ENCODE data around the gene ABLIM3. TPM values are rescaled to one million over a fixed set of nuclear protein-coding genes. Genes with fewer than 3 reads are reported as not detected.

Gene ABLIM3
- total and polyA plus RNA-seq, 2 experiments from 2014 or later = 7.3 to 7.8 TPM

- no peaks in the 10 kb centered on the region for H3K9me2 ChIP-seq (replicated peaks; ENCODE audit: insufficient read depth)
- H3K79me2 ChIP-seq = no peaks in the 10 kb centered on the region
- H3K36me3 ChIP-seq (replicated peaks; ENCODE audit: insufficient read depth, low read depth) = no peaks in the 10 kb centered on the region
- TF ChIP-seq EZH2phosphoT487 (IDR thresholded peaks at IDR 0.05; ENCODE audit: low read depth, severe bottlenecking, unreplicated experiment) (no peak), CTCF (IDR thresholded peaks at IDR 0.05; ENCODE audit: poor library complexity) (no peak), EZH2 (IDR thresholded peaks at IDR 0.05; ENCODE audit: borderline replicate concordance) (no peak)
- no peak overlapping the region for H3K27ac ChIP-seq
- no peaks in the 10 kb centered on the region for H4K20me1 ChIP-seq (ENCODE audit: insufficient read depth, poor library complexity, severe bottlenecking)
- H3K4me2 ChIP-seq = no peak overlapping the region
- H3K4me1 ChIP-seq (ENCODE audit: insufficient read depth) = no peaks in the 10 kb centered on the region
- no peak overlapping the region for H3K4me3 ChIP-seq
- DNase-seq (ENCODE audit: low spot score) = no peak
- H3K9me3 ChIP-seq (ENCODE audit: low read depth) = no peaks in the 10 kb centered on the region
- H2AFZ ChIP-seq = no peak overlapping the region
- H3K27me3 ChIP-seq = no peaks in the 10 kb centered on the region
Observed at GRCh38 chr5:149099920-149100319, 41.4 kb upstream of the ABLIM3 start.

- TF ChIP-seq CTCF (IDR thresholded peaks at IDR 0.05; ENCODE audit: poor library complexity) = no peak
- TF ChIP-seq EZH2phosphoT487 (IDR thresholded peaks at IDR 0.05; ENCODE audit: low read depth, severe bottlenecking, unreplicated experiment) = no peak
- TF ChIP-seq EZH2 (IDR thresholded peaks at IDR 0.05; ENCODE audit: borderline replicate concordance) = no peak
- no peaks in the 10 kb centered on the region for H3K9me2 ChIP-seq (replicated peaks; ENCODE audit: insufficient read depth)
- no peaks in the 10 kb centered on the region for H3K36me3 ChIP-seq (replicated peaks; ENCODE audit: insufficient read depth, low read depth)
- no peak overlapping the region for H3K4me2 ChIP-seq
- H4K20me1 ChIP-seq (ENCODE audit: insufficient read depth, poor library complexity, severe bottlenecking) = no peaks in the 10 kb centered on the region
- H3K4me3 ChIP-seq = no peak overlapping the region
- H3K79me2 ChIP-seq = no peaks in the 10 kb centered on the region
- no peaks in the 10 kb centered on the region for H3K9me3 ChIP-seq (ENCODE audit: low read depth)
- no peaks in the 10 kb centered on the region for H3K4me1 ChIP-seq (ENCODE audit: insufficient read depth)
- H2AFZ ChIP-seq = no peak overlapping the region
- no peak overlapping the region for H3K27ac ChIP-seq
- no peak for DNase-seq (ENCODE audit: low spot score)
- H3K27me3 ChIP-seq = no peaks in the 10 kb centered on the region
Observed at GRCh38 chr5:149100331-149100730, 41.0 kb upstream of the ABLIM3 start.

GRCh38 chr5:149108651-149109280, 32.5 kb upstream of the ABLIM3 start:
- H3K36me3 ChIP-seq (replicated peaks; ENCODE audit: insufficient read depth, low read depth) = no peaks in the 10 kb centered on the region
- 91% methylated on average over 2 of the region's 2 CpGs for WGBS (ENCODE audit: low lambda C conversion rate, missing lambda C conversion rate)
- H3K4me2 ChIP-seq = no peak overlapping the region
- no peak overlapping the region for H3K4me3 ChIP-seq
- TF ChIP-seq CTCF (IDR thresholded peaks at IDR 0.05; ENCODE audit: poor library complexity) = no peak
- TF ChIP-seq EZH2phosphoT487 (IDR thresholded peaks at IDR 0.05; ENCODE audit: low read depth, severe bottlenecking, unreplicated experiment) = no peak
- TF ChIP-seq EZH2 (IDR thresholded peaks at IDR 0.05; ENCODE audit: borderline replicate concordance) = no peak
- H3K9me2 ChIP-seq (replicated peaks; ENCODE audit: insufficient read depth) = no peaks in the 10 kb centered on the region
- no peaks in the 10 kb centered on the region for H4K20me1 ChIP-seq (ENCODE audit: insufficient read depth, poor library complexity, severe bottlenecking)
- H3K27ac ChIP-seq = no peak overlapping the region
- no peaks in the 10 kb centered on the region for H3K9me3 ChIP-seq (ENCODE audit: low read depth)
- H3K27me3 ChIP-seq = no peaks in the 10 kb centered on the region
- no peaks in the 10 kb centered on the region for H3K4me1 ChIP-seq (ENCODE audit: insufficient read depth)
- no peak overlapping the region for H2AFZ ChIP-seq
- DNase-seq (ENCODE audit: low spot score) = no peak
- no peaks in the 10 kb centered on the region for H3K79me2 ChIP-seq

- no peak overlapping the region for H3K4me2 ChIP-seq
- no peak overlapping the region for H3K27ac ChIP-seq
- H3K4me1 ChIP-seq (ENCODE audit: insufficient read depth) = no peaks in the 10 kb centered on the region
- no peaks in the 10 kb centered on the region for H3K79me2 ChIP-seq
- 89% methylated on average over 4 of the region's 4 CpGs for WGBS (ENCODE audit: low lambda C conversion rate, missing lambda C conversion rate)
- DNase-seq (ENCODE audit: low spot score) = no peak
- no peaks in the 10 kb centered on the region for H4K20me1 ChIP-seq (ENCODE audit: insufficient read depth, poor library complexity, severe bottlenecking)
- H3K9me2 ChIP-seq (replicated peaks; ENCODE audit: insufficient read depth) = no peaks in the 10 kb centered on the region
- H3K4me3 ChIP-seq = no peak overlapping the region
- H3K27me3 ChIP-seq = no peaks in the 10 kb centered on the region
- H2AFZ ChIP-seq = no peak overlapping the region
- H3K36me3 ChIP-seq (replicated peaks; ENCODE audit: insufficient read depth, low read depth) = no peaks in the 10 kb centered on the region
- H3K9me3 ChIP-seq (ENCODE audit: low read depth) = no peaks in the 10 kb centered on the region
- TF ChIP-seq EZH2phosphoT487 (IDR thresholded peaks at IDR 0.05; ENCODE audit: low read depth, severe bottlenecking, unreplicated experiment) = no peak
- no peak for TF ChIP-seq EZH2 (IDR thresholded peaks at IDR 0.05; ENCODE audit: borderline replicate concordance)
- no peak for TF ChIP-seq CTCF (IDR thresholded peaks at IDR 0.05; ENCODE audit: poor library complexity)
Observed at GRCh38 chr5:149110406-149110805, 30.9 kb upstream of the ABLIM3 start.

Measured in hepatocyte (in vitro differentiated cells).